AG09319 (cell line): ENCODE data around the gene HS3ST3B1.

Experiments used
- DNase-seq: peaks from one replicate; pipeline ENCODE4 v3.0.0-alpha.2; 2010; ENCODE audit warnings: low read depth; ENCODE audit errors: extremely low read depth
- CTCF ChIP-seq: IDR thresholded peaks from 2 replicates; pipeline ENCODE4 v1.5.1; 2011; ENCODE audit warnings: low read depth, mild to moderate bottlenecking, inconsistent platforms, low read length, moderate library complexity

The HS3ST3B1 gene

GRCh38 chr17:14373614-14374259 lies 72.9 kb downstream of the HS3ST3B1 start:
- TF ChIP-seq CTCF = no peak

GRCh38 chr17:14374268-14374667 lies 73.4 kb downstream of the HS3ST3B1 start:
- no peak for DNase-seq
- no peak for TF ChIP-seq CTCF

More at GRCh38 chr17:14373614-14374259, 72.9 kb downstream of the HS3ST3B1 start:
- no peak for DNase-seq

- no peak for DNase-seq
- no peak for TF ChIP-seq CTCF
Observed at GRCh38 chr17:14376666-14377065, 75.8 kb downstream of the HS3ST3B1 start.

- DNase-seq = no peak
Observed at GRCh38 chr17:14381606-14382005, 80.7 kb downstream of the HS3ST3B1 start.

GRCh38 chr17:14387036-14387435 lies 86.2 kb downstream of the HS3ST3B1 start:
- no peak for TF ChIP-seq CTCF
- DNase-seq = no peak

More at GRCh38 chr17:14381606-14382005, 80.7 kb downstream of the HS3ST3B1 start:
- TF ChIP-seq CTCF = no peak

GRCh38 chr17:14389681-14390080 lies 88.8 kb downstream of the HS3ST3B1 start:
- no peak for TF ChIP-seq CTCF
- no peak for DNase-seq

- DNase-seq = no peak
Observed at GRCh38 chr17:14393723-14394122, 92.8 kb downstream of the HS3ST3B1 start.

More at GRCh38 chr17:14393723-14394122, 92.8 kb downstream of the HS3ST3B1 start:
- TF ChIP-seq CTCF = no peak
